ENCODE data around the gene CLIP4. TPM values are rescaled to one million over a fixed set of nuclear protein-coding genes. Genes with fewer than 3 reads are reported as not detected.

Gene CLIP4
- polyA plus RNA-seq, 3 donors = 4.9 to 20.4 (median 11.3) TPM

DNA sequence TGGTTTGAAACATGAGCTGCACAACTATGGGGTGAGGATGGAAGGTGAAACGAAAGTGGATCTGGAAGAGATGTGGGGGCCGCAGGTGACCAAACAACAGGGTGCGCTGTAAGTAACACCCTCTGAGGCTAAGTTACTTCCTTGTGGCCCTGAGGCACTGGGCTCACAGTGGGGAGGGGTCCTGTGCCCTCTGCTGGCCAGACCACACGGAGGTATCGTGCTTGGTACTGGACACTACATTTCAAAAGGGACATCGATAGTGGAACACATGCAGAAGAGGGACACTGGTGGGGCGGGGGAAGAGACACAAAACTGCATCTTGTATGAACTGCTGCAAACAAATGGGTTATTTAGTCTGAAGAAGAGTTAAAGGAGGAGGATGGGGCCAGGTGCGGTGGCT, 110.6 kb downstream of the CLIP4 start:
- no peak overlapping the region for H3K27ac ChIP-seq (ENCODE audit: low read depth, low read length)
- 73 to 85% (median 76%) methylated on average over 8 of the region's 8 CpGs for WGBS, 3 donors

DNA sequence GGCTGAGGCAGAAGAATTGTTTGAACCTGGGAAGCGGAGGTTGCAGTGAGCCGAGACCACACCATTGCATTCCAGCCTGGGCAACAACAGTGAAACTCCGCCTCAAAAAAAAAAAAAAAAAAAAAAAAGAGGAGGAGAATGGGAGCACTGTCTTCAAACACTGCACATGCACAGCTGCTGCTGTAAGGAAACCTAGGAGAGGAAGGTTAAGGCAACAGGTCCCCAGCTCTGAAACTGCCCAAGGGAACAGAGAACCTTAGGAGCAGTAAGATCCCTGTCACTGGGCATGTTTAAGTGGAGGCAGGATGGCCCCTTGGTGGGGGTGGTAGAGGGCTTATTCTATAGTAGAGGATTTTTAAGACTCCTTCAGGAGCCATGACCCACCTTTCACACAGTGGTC, 111.2 kb downstream of the CLIP4 start:
- H3K27ac ChIP-seq (ENCODE audit: low read depth, low read length) = no peak overlapping the region
- 81 to 93% (median 90%) methylated on average over 2 to 3 of the region's 3 CpGs for WGBS, 3 donors

DNA sequence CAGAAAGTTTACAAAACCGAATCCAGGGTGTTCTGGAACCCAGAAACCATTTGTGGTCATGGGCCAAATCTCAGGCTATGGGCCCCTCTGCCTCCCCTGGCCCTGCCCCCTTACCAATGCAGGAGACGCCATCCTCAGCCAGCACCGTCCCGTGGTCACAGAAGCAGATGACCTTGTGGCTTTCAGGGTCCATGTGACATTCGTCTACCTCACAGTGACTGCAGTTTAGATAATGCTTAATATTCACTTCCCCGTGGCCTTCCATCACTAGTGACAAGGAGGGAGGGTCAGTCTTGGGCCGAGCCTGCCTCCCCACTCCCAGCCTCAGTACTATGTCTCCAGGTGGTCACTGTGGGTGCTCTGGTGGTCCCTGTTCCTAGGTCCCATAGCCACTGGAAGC, 111.6 kb downstream of the CLIP4 start:
- no peak overlapping the region for H3K27ac ChIP-seq (ENCODE audit: low read depth, low read length)
- 41 to 70% (median 49%) methylated on average over 7 of the region's 7 CpGs for WGBS, 3 donors

- WGBS, 3 donors = 49 to 57% (median 57%) methylated on average over 15 of the region's 15 CpGs
- no peak overlapping the region for H3K27ac ChIP-seq (ENCODE audit: low read depth, low read length)
These were observed 112.9 kb downstream of the CLIP4 start for GRCh38 chr2:29227935-29228675.

GRCh38 chr2:29228947-29229346, 113.7 kb downstream of the CLIP4 start:
- 69 to 80% (median 80%) methylated on average over 9 of the region's 9 CpGs for WGBS, 3 donors
- H3K27ac ChIP-seq (ENCODE audit: low read depth, low read length) = no peak overlapping the region

- 78 to 82% (median 80%) methylated on average over 9 of the region's 9 CpGs for WGBS, 3 donors
- H3K27ac ChIP-seq (ENCODE audit: low read depth, low read length) = no peak overlapping the region
These were observed 114.4 kb downstream of the CLIP4 start for GRCh38 chr2:29229640-29230039.

- no peak overlapping the region for H3K27ac ChIP-seq (ENCODE audit: low read depth, low read length)
- WGBS, 3 donors = 91 to 93% (median 91%) methylated on average over 14 of the region's 14 CpGs
These were observed 116.8 kb downstream of the CLIP4 start for GRCh38 chr2:29232041-29232440.

- 55 to 63% (median 60%) methylated on average over 6 of the region's 6 CpGs for WGBS, 3 donors
- H3K27ac ChIP-seq (ENCODE audit: low read depth, low read length) = no peak overlapping the region
These were observed 118.2 kb downstream of the CLIP4 start for GRCh38 chr2:29233428-29233827.

DNA sequence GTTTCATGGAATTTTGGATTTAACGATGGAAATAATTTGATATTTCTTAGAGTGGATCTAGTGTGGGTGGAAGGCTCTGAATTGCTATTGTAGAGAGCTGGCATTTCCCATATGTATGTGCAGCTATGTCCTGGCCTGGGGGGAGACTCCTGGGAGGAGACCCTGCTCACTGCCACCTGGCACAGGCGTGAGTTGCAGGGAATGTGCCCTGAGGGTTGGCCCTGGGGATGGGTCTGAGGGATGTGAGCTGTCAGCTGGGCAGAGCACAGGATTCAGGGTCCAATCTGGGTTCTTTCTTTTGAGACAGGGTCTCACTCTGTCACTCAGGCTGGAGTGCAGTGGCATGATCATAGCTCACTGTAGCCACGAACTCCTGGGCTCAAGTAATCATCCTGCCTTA, 120.2 kb downstream of the CLIP4 start:
- 75 to 89% (median 78%) methylated on average over 3 of the region's 3 CpGs for WGBS, 3 donors
- H3K27ac ChIP-seq (ENCODE audit: low read depth, low read length) = no peak overlapping the region

GRCh38 chr2:29236074-29236473, 120.9 kb downstream of the CLIP4 start:
- 88 to 91% (median 90%) methylated on average over 6 of the region's 6 CpGs for WGBS, 3 donors
- H3K27ac ChIP-seq (ENCODE audit: low read depth, low read length) = no peak overlapping the region

DNA sequence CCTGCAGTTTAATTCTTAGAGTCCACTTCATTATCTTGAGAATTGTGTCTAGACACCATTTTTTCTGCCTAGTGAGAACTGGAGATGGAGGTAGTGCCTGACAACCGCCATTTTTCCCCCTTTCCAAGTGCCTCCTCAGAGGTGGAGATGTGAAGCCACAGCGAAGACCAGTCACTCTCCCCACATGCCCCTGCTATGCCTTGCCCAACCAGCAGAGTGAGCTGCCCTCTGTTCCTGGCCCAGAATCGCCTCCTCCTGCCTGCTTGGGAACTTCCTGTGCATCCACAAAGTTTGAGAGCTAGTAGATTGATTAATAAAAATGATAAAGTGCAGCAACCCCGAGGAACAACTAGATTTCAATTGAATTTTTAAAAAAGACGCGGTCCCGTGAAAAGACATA, 123.3 kb downstream of the CLIP4 start:
- no peak overlapping the region for H3K27ac ChIP-seq (ENCODE audit: low read depth, low read length)
- 54 to 68% (median 62%) methylated on average over 7 of the region's 7 CpGs for WGBS, 3 donors

Other genes with a start within 250 kb of the CLIP4 start
- gene TRMT61B, start 245.1 kb upstream of the CLIP4 start, polyA plus RNA-seq = 10 to 100 TPM in 2 of 3 donors, 1 to 10 TPM in 1; 5.0 to 21.5 (median 10.5) TPM
- 10 to 100 TPM; 10.1 to 28.3 (median 21.3) TPM for gene WDR43, start 220.7 kb upstream of the CLIP4 start, polyA plus RNA-seq
- gene TOGARAM2, start 134.1 kb upstream of the CLIP4 start, polyA plus RNA-seq = 1 to 10 TPM in 1 of 3 donors, under 1 TPM in 2; 0.30 to 3.0 (median 0.31) TPM
- gene PCARE, start 40.9 kb upstream of the CLIP4 start, polyA plus RNA-seq = under 1 TPM; 0.01 to 0.11 (median 0.07) TPM

All from adipose tissue (tissue), 3 donors.